Omental fat pad (tissue), 4 donors: Measurements from ENCODE around the gene HOXD11. TPM values are rescaled to one million over a fixed set of nuclear protein-coding genes. Genes with fewer than 3 reads are reported as not detected.

ENCODE experiments used
- ATAC-seq: fragments of 150-250 bp; one replicate; pipeline ENCODE4 v1.9.1; 2016; ENCODE audit warnings: mild to moderate bottlenecking, moderate library complexity; ENCODE audit not compliant: low FRiP score
- DNase-seq: peaks from one replicate; pipeline ENCODE4 v3.0.0-alpha.2; 2019; ENCODE audit warnings: low spot score
- CTCF ChIP-seq, 3 donors: fragments of 450-650 bp; IDR thresholded peaks; one replicate each; pipeline ENCODE4 v1.5.1; 2016 to 2017; ENCODE audit warnings: antibody characterized with exemption in 3 of 3, mild to moderate bottlenecking in 3 of 3, moderate library complexity in 2 of 3
- total RNA-seq, 4 donors: library from RNA; depleted of rRNA; stranded (reverse); fragments of >200 nt; gene quantifications; one replicate each; pipeline ENCODE4 v1.1.0, GENCODE V29; 2016

HOXD11 gene
- total RNA-seq, 4 donors from 2014 or later = not detected

DNA sequence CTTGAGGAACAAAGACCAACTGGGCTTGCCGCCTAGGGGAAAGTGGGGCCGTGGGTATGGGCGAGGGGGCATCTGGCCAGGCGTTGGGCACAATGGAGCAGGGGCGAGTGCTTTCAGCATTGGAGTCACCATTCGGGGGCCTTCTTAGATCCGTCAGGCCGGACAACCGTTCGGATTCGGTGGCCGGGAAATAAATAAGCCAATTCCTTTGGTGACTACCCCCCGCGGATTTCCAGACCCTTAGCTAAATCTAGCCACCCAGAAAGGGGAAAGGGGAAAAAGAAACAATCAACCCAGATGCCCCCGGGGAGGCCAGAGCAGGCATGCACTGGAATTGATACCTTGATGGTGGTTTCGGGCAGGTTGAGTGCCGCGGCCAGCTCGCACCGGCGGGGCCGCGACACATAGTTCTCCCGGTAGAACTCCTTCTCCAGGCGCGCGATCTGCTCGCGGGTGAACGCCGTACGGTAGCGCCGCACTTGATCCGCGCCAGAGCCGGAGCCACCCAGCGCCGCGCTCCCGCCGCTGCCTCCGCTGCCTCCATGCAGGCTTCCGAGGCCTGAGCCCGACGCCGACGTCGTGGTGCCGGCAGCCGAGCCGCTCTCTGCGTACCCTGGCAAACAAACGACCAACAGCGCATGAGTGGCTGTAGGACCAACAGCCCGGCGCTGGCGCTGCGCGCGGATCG is 25.1 kb upstream of the HOXD11 start:
- no peak for ATAC-seq
- no peak for DNase-seq
- no peak for TF ChIP-seq CTCF (IDR thresholded peaks at IDR 0.05)

DNA sequence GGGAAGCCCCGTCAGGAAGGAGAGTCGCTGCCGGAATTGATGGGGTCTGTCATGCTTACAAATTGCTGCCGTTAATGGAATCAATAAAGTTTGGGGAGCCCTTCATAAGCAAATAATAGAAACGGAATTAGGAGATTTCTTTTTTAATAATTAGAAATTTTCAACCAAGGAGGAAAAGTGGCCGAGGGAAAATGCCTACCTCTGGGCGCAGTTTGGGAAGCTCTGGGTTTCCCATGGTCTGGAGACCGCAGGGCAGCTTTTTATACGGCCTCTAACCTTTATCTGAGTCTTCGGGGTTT is 24.6 kb upstream of the HOXD11 start:
- no peak for DNase-seq
- TF ChIP-seq CTCF (IDR thresholded peaks at IDR 0.05) = no peak
- ATAC-seq = no peak

GRCh38 chr2:176082824-176083751 is 24.0 kb upstream of the HOXD11 start:
- ATAC-seq (no peak), DNase-seq (no peak)
- TF ChIP-seq CTCF (IDR thresholded peaks at IDR 0.05) = no peak

GRCh38 chr2:176083796-176084261 is 23.3 kb upstream of the HOXD11 start, which contains the start of gene EVX2:
Gene EVX2 (minus strand): TSS chr2:176083962. CDS start chr2:176083776, 186 bp downstream.
- no peak for ATAC-seq
- no peak for DNase-seq
- no peak for TF ChIP-seq CTCF (IDR thresholded peaks at IDR 0.05)

DNA sequence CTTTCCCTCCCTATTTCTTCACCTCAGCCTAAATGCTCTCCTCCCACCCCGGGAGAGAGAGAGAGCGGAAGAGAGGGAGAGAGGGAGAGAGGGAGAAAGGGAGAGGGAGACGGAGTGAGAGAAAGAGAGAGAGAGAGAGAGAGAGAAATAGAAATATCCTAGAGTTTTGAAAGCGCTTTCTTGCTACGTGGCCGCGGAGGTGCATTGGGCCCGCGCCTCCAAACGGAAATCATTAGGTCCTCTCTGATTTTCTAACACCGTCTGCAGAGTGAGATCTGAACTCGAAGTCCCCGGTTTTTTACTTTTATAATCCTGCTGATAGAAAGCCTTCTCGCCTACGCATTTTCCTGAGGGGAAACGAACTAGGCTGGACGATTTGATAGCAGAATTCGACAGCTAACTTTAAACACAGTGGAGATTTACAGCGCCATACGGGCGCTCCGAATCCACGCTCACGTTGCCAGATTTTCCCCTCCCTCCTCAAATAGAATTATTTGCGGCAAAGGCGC is 22.4 kb upstream of the HOXD11 start:
- TF ChIP-seq CTCF (IDR thresholded peaks at IDR 0.05) = no peak
- ATAC-seq (no peak), DNase-seq (no peak)

DNA sequence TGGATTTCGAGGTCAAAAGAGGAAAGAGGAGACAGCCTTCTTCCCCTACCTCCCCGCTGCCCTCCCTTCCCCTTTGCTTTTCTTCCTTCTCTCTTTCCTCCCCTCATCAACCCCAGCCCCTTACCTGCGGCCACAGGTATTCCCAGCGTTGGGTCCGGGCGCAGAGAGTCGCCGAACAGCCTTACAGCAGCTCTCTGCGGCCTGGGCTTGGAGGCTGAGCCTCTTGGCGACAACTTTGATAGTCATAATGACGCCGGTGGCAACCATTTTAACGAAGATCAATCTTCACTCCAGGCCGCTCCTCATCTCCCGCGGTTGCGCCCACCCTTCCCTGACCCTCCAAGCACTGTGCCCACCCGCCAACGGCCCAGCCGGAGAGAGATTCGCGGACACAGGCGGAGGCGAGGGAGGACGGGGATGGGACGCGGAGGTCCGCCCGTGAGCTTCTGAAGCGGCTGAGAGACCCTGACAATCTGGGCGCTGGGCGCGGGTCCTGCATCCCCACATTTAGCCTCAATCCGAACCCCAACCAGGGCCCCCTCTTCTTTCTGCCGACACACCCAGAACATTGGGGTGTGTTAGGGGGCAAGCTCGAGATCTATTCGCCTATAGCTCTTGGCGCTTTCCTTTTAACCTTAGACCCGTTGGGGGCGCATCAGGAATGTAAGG is 21.8 kb upstream of the HOXD11 start:
- no peak for TF ChIP-seq CTCF (IDR thresholded peaks at IDR 0.05)
- DNase-seq (no peak), ATAC-seq (no peak)
